ENCODE measurements around the gene MSMO1.

DNA sequence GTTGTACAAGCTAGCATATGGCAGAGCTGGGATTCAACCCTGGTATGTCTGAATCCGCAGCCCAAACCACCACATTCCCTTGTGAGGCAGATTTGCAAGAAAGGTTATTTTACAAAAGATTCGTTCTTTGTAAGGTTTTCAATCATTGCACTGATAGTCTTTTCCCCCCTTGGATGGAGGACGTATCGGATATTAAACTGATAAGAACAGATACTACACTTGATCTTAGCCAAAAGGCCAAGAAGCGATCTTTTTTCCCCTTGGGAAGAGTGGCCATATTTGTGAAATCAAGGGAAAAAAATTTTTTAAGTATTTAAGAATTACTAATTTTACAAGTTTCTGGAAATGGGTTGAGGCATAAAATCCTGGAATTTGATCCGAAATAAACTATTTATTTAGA, 34.4 kb upstream of the MSMO1 start:
- TF ChIP-seq POLR2A (IDR thresholded peaks at IDR 0.05) = no peak
- TF ChIP-seq, protein P1, sequence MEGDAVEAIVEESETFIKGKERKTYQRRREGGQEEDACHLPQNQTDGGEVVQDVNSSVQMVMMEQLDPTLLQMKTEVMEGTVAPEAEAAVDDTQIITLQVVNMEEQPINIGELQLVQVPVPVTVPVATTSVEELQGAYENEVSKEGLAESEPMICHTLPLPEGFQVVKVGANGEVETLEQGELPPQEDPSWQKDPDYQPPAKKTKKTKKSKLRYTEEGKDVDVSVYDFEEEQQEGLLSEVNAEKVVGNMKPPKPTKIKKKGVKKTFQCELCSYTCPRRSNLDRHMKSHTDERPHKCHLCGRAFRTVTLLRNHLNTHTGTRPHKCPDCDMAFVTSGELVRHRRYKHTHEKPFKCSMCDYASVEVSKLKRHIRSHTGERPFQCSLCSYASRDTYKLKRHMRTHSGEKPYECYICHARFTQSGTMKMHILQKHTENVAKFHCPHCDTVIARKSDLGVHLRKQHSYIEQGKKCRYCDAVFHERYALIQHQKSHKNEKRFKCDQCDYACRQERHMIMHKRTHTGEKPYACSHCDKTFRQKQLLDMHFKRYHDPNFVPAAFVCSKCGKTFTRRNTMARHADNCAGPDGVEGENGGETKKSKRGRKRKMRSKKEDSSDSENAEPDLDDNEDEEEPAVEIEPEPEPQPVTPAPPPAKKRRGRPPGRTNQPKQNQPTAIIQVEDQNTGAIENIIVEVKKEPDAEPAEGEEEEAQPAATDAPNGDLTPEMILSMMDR (IDR thresholded peaks at IDR 0.05 in 8 of 11, conservative IDR thresholded peaks at IDR 0.05 in 3 of 11) = no peak

Measured in spleen (tissue), 7 donors.